Osteoblast (primary cell): ENCODE results near the gene TMEM176B. TPM values are rescaled to one million over a fixed set of nuclear protein-coding genes. Genes with fewer than 3 reads are reported as not detected.

Experiments used
- DNase-seq: peaks from one replicate; pipeline ENCODE4 v3.0.0; 2011; ENCODE audit warnings: low spot score, mixed read lengths; ENCODE audit not compliant: insufficient read length; ENCODE audit errors: missing footprints
- H2AFZ ChIP-seq: 2 replicates; pipeline ENCODE4 v1.6.0; 2011; ENCODE audit warnings: mild to moderate bottlenecking, low read length
- H3K27ac ChIP-seq: 2 replicates; pipeline ENCODE4 v1.5.1; 2011; ENCODE audit warnings: mild to moderate bottlenecking, low read depth, low read length, moderate library complexity
- H3K27me3 ChIP-seq: 2 replicates; pipeline ENCODE4 v1.6.0; 2012; ENCODE audit warnings: mild to moderate bottlenecking, control low read depth, inconsistent platforms, low read length, moderate library complexity; ENCODE audit not compliant: insufficient read depth
- H3K36me3 ChIP-seq: 2 replicates; pipeline ENCODE4 v1.5.1; 2011; ENCODE audit warnings: mild to moderate bottlenecking, low read length, control low read depth, moderate library complexity; ENCODE audit not compliant: insufficient read depth
- H3K4me1 ChIP-seq: 2 replicates; pipeline ENCODE4 v1.5.1; 2011; ENCODE audit warnings: mild to moderate bottlenecking, low read length, control low read depth, moderate library complexity; ENCODE audit not compliant: insufficient read depth
- H3K4me2 ChIP-seq: 2 replicates; pipeline ENCODE4 v1.6.0; 2011; ENCODE audit warnings: mild to moderate bottlenecking, low read length; ENCODE audit not compliant: insufficient read depth
- H3K4me3 ChIP-seq: fragments of 200-600 bp; sonication (generic); 3 replicates; pipeline ENCODE4 v1.5.1; 2012; ENCODE audit warnings: mild to moderate bottlenecking, low read length, inconsistent platforms; ENCODE audit not compliant: insufficient read depth
- H3K79me2 ChIP-seq: 2 replicates; pipeline ENCODE4 v1.6.0; 2012; ENCODE audit warnings: mild to moderate bottlenecking, low read length, control low read depth, inconsistent platforms; ENCODE audit not compliant: insufficient read depth
- H3K9me3 ChIP-seq: 2 replicates; pipeline ENCODE4 v1.5.1; 2011; ENCODE audit warnings: low read depth, low read length, control low read depth
- H4K20me1 ChIP-seq: 2 replicates; pipeline ENCODE4 v1.6.0; 2012; ENCODE audit warnings: mild to moderate bottlenecking, low read length, control low read depth; ENCODE audit not compliant: insufficient read depth
- total RNA-seq: library from RNA; depleted of rRNA; stranded (reverse); fragments of >200 nt; gene quantifications from 2 replicates; pipeline ENCODE4 v1.2.3, GENCODE V29; 2012
- TF ChIP-seq, protein P1 (sequence below): IDR thresholded peaks from 2 replicates; pipeline ENCODE4 v1.5.1; 2011; ENCODE audit warnings: mild to moderate bottlenecking, low read depth, low read length, moderate library complexity; ENCODE audit errors: extremely low read depth

The TMEM176B gene
- total RNA-seq, 1 donor = 0.72 TPM

DNA sequence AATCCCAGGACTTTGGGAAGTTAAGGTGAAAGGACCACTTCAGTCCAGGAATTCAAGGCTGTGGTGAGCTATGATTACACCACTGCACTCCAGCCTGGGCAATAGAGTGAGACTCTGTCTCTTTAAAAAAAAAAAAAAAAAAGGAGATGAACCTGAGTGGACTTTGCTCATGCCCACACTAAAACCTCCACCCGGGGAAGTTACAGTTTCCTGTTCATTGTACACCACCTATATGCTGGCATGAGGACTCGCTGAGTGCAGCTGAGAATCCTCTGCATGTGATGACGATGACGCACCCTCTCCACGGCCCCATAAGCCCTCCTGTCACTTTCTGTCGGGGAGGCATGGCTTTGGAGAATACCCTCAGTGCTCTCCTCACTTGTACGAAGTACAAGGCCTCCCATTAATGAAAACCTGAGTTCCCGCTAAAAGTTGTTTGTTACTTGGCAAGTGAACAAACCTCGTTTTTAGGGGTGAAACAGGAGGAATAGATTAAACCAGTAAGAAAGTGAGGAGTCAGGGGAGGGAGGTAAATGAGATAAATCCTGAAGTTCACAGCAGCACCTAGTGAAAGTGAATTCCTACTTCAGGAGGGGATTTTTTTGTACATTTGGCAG is 15.9 kb downstream of the TMEM176B start:
- Histone ChIP-seq H3K4me2 (no peak overlapping the region), H3K4me3 (no peak overlapping the region), H4K20me1 (no peaks in the 10 kb centered on the region), H3K79me2 (no peaks in the 10 kb centered on the region), H3K36me3 (no peaks in the 10 kb centered on the region), H3K27me3 (no peaks in the 10 kb centered on the region), H3K27ac (no peak overlapping the region), H3K9me3 (no peaks in the 10 kb centered on the region), H3K4me1 (no peaks in the 10 kb centered on the region), H2AFZ (no peak overlapping the region)
- TF ChIP-seq, protein P1, sequence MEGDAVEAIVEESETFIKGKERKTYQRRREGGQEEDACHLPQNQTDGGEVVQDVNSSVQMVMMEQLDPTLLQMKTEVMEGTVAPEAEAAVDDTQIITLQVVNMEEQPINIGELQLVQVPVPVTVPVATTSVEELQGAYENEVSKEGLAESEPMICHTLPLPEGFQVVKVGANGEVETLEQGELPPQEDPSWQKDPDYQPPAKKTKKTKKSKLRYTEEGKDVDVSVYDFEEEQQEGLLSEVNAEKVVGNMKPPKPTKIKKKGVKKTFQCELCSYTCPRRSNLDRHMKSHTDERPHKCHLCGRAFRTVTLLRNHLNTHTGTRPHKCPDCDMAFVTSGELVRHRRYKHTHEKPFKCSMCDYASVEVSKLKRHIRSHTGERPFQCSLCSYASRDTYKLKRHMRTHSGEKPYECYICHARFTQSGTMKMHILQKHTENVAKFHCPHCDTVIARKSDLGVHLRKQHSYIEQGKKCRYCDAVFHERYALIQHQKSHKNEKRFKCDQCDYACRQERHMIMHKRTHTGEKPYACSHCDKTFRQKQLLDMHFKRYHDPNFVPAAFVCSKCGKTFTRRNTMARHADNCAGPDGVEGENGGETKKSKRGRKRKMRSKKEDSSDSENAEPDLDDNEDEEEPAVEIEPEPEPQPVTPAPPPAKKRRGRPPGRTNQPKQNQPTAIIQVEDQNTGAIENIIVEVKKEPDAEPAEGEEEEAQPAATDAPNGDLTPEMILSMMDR = no peak
- no peak for DNase-seq

DNA sequence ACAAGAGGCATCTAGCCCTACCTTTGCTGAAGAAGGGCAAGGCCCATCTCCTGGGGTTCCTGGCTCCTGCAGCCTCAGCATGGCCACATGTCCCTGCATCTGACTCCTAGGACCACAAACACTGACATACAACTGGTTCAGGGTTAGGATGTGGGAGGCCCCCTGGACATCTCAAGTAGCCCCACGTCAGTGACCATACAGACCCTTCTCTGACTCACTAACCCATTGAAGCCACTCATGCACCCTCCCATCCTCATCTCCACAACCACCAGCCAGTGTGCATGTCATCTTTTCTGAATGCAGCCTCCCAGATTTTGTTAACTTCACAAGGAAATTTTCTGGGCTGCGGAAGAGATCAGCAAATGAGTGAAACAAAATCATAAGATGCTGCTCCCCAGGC is 18.2 kb downstream of the TMEM176B start:
- H3K4me1 ChIP-seq = no peaks in the 10 kb centered on the region
- no peak overlapping the region for H2AFZ ChIP-seq
- no peak for DNase-seq
- no peaks in the 10 kb centered on the region for H3K79me2 ChIP-seq
- H4K20me1 ChIP-seq = no peaks in the 10 kb centered on the region
- no peak overlapping the region for H3K27ac ChIP-seq
- no peaks in the 10 kb centered on the region for H3K27me3 ChIP-seq
- H3K36me3 ChIP-seq = no peaks in the 10 kb centered on the region
- H3K4me2 ChIP-seq = no peak overlapping the region
- no peaks in the 10 kb centered on the region for H3K9me3 ChIP-seq
- TF ChIP-seq, protein P1 = no peak
- H3K4me3 ChIP-seq = no peak overlapping the region

GRCh38 chr7:150781103-150781502 is 19.1 kb downstream of the TMEM176B start:
- no peak for DNase-seq
- Histone ChIP-seq H3K79me2 (no peaks in the 10 kb centered on the region), H3K4me1 (no peaks in the 10 kb centered on the region), H4K20me1 (no peaks in the 10 kb centered on the region), H3K27ac (no peak overlapping the region), H3K27me3 (no peaks in the 10 kb centered on the region), H2AFZ (no peak overlapping the region), H3K9me3 (no peaks in the 10 kb centered on the region), H3K36me3 (no peaks in the 10 kb centered on the region), H3K4me3 (no peak overlapping the region), H3K4me2 (no peak overlapping the region)
- TF ChIP-seq, protein P1 = no peak

- no peaks in the 10 kb centered on the region for H3K4me1 ChIP-seq
- no peaks in the 10 kb centered on the region for H3K79me2 ChIP-seq
- H3K4me2 ChIP-seq = no peak overlapping the region
- no peaks in the 10 kb centered on the region for H3K36me3 ChIP-seq
- H3K27me3 ChIP-seq = no peaks in the 10 kb centered on the region
- no peak overlapping the region for H3K27ac ChIP-seq
- no peaks in the 10 kb centered on the region for H3K9me3 ChIP-seq
- no peak overlapping the region for H3K4me3 ChIP-seq
- H2AFZ ChIP-seq = no peak overlapping the region
- TF ChIP-seq, protein P1 = no peak
- DNase-seq = no peak
- H4K20me1 ChIP-seq = no peaks in the 10 kb centered on the region
Observed at GRCh38 chr7:150780292-150780691, 19.9 kb downstream of the TMEM176B start.
